Stimulated activated CD8-positive, alpha-beta memory T cell treated with anti-CD3 and anti-CD28 coated beads, Interleukin-15, amount 100 ng/mL, for 1 hour (primary cell): ENCODE measurements around the gene NLGN2.

Experiments
- DNase-seq: peaks from one replicate; pipeline ENCODE4 v3.0.0-alpha.2; 2020; ENCODE audit warnings: low read depth

The NLGN2 gene

GRCh38 chr17:7466318-7466638 is 58.6 kb downstream of the NLGN2 start:
- no peak for DNase-seq

- no peak for DNase-seq
These were observed 59.1 kb downstream of the NLGN2 start for GRCh38 chr17:7466639-7467341.

- DNase-seq, result no peak
These were observed 59.9 kb downstream of the NLGN2 start for GRCh38 chr17:7467498-7467897.

GRCh38 chr17:7468290-7468689 is 60.6 kb downstream of the NLGN2 start:
- DNase-seq, result no peak

- DNase-seq, result no peak
These were observed 61.3 kb downstream of the NLGN2 start for GRCh38 chr17:7468804-7469389.
